Measurements from ENCODE around the gene CLEC2A. TPM values are rescaled to one million over a fixed set of nuclear protein-coding genes. Genes with fewer than 3 reads are reported as not detected.
"Not testable (repeated sequence)": the region's sequence is repeated elsewhere in the genome, so short reads cannot be mapped to it uniquely, and the experiment has no call there.

CLEC2A gene, protein sequence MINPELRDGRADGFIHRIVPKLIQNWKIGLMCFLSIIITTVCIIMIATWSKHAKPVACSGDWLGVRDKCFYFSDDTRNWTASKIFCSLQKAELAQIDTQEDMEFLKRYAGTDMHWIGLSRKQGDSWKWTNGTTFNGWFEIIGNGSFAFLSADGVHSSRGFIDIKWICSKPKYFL
- total RNA-seq: not detected

DNA sequence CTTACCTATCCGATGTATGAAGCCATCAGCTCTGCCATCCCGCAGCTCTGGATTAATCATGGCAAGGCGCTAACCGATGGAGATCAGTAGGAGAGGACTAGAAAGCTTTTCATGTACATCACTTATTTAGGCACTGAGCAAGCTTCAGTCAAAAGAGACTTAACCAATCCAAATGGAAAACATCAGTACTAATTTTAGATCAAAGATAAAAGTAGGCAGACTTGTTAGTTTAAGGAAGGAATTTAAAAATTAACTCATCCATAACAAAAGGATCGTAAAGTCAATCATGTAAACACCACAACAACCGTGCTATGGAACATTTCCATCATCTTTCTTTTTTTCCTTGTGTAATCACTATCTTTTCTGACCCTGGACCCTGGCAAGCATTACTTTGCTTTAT is at the start of gene CLEC2A:
CLEC2A (minus strand) TSS at position 101 of the 400 bp plus-strand sequence; CDS start at position 60, 41 bp downstream.
- DNase-seq: no peak

DNA sequence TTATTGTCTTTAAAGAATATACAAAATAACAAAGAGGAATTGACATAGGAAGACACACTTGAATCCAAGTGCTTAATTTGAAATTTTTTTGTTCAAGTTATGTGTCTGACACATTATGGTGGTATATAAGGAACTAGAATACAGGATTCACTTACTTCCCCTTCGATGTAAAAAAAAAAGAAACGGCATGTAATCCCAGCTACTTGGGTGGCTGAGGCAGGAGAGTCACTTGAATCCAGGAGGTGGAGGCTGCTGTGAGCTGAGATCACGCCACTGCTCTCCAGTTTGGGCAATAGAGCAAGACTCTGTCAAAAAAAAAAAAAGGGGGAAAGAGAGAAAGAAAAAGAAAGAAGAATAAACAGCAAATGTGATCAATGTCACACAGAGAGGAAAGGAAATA is 48.0 kb upstream of the CLEC2A start:
- DNase-seq: no peak

DNA sequence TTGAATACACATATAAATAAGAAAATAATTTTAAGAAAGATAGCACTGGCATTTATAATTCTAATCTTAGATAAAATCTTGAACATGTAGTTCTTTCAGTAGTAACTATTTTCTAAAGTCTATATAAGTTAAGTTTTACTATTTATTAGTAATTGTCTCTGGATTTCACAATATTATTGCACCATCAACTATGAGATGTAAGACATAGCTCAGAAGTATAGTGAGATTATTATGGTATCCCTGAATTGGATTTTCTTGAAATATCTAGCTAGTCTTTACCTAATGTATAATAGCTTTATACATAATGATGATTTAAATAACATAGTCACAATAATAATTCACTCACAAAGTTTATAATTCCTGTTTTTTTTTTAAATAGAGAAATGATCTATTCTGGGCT is 45.7 kb upstream of the CLEC2A start:
- no peak for DNase-seq

DNA sequence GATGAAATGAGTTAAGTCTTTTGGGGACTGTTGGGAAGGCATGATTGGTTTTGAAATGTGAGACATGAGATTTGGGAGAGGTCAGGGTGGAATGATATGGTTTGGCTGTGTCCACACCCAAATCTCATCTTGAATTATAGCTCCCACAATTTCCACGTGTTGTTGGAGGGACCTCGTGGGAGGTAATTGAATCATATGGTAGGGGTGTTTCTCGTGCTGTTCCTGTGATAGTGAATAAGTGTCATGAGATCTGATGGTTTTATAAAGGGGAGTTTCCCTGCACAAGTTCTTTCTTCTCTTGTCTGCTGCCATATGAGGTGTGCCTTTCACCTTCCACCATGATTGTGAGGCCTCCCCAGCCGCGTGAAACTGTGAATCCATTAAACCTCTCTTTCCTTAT is 44.5 kb upstream of the CLEC2A start:
- DNase-seq: not testable (repeated sequence)

DNA sequence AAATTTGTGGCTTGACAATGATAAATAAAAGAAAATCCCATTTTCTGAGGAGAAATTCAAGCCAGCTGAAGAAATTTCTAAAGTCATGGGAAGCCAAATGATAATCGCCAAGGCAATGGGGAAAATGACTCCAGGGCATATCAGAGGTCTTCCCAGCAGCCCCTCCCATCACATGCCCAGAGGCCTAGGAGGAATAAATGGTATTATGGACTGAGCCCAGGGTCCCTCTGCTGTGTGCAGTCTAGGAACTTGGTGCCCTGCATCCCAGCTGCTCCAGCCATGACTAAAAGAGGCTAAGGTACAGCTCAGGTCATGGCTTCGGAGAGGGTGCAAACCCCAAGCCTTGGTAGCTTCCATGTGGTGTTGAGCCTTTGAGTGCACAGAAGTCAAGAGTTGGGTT is 43.4 kb upstream of the CLEC2A start:
- DNase-seq: no peak

DNA sequence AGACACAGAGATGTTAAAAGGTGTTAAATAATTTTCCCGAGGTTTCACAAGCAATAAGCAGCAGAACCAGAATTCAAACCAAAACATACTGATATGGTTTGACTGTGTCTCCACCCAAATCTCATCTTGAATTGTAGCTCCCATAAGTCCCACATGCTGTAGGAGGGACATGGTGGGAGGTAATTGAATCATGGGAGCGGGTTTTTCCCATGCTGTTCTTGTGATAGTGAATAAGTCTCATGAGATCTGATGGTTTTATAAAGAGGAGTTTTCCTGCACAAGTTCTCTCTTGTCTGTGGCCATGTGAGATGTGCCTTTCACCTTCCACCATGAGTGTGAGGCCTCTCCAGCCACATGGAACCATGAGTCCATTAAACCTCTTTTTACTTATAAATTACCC is 42.6 kb upstream of the CLEC2A start:
- not testable (repeated sequence) for DNase-seq

DNA sequence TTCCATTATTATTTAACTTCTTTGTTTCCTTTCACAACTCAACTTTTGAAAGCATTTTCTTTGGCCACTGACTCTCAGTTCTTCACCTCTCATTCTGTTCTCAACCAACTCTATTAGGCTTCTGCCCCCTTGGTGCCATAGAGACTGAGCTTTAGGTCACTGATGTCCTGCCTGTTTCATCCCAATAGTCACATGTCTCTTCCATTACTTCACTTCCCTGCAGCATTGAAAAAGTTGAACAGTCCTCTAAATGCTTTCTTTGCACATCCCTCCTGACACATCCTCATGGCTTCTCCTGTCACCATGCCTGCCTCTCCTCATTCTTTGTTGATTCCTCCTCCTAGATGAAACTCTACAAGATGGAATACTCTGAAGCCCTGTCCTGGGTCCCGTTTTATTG is 41.8 kb upstream of the CLEC2A start:
- no peak for DNase-seq

DNA sequence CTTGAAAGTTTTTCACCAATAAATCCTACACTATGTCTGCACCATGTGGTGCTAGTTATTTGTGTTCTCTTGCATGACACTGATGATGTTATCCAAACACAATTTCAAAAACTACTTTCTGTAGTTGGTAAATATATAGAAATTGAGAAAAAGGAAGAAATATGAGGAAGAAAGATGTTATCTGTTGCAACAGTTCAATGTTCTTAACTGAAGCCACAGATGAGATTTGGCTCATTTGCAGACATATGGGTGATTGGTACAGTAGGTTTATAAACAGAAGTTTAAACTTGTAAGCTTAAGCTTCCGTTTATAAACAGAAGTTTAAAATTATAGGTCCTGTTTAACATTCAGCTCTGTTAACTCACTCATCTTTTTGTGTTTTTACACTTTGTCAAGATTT is 39.0 kb upstream of the CLEC2A start, which contains the start of gene CLEC12A:
CLEC12A (plus strand) TSS at position 229 of the 400 bp plus-strand sequence. CDS start 188 bp downstream, outside the sequence.
- DNase-seq: no peak

DNA sequence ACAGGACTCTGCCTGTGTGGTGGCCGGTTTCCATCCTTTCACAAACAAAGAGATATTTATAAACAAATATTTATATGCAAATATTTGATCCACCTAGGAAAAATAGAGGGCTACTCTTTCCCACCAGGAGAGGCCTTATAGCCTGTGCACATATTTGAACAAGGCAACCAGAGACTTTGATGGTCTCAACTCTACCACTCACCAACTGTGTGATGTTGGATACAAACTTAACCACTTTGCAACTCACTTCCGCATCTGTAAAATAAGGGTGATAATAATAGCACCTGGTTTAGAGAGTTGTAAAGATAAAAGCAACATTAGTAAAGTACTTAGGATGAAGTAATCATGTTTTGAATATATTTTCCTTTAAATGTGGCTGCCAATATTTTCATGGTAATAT is 37.5 kb upstream of the CLEC2A start:
- no peak for DNase-seq

DNA sequence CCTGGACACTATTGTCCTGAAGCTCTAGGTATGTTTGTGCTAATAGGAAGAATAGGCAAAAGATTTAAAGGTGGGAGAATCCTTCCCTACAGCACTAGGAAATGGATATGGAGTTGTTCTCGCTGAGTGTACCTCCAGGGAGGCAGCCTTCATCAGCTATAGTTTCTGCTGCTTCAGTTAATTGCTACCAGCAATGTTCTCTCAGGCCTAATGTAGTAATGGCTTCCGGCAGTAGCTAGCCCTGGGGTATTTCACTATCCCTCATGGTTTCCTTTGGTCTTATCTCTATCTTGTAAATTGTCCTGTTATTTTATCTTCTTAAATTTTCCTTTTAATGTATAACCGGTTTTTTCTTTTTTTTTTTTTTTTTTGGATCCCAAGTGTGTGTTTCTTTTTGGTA is 29.7 kb upstream of the CLEC2A start:
- no peak for DNase-seq

DNA sequence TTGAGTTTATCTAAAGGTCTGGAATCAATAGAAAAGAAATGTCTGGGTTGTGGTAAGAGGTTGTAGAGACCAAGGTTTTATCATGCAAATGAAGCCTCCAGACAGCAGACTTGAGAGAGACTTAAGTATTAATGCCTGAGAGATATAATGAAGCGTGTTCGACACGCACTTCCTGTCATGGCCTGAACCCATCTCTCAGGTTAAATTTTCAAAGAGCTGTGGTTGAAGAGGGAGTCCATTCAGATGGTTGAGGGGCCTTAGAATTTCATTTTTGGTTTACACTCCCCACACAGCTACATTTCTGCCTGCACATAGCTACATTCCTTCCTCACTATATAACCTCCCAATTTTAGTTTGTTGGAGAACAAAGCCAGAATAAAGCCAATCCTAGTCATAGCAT is 28.9 kb upstream of the CLEC2A start:
- no peak for DNase-seq

DNA sequence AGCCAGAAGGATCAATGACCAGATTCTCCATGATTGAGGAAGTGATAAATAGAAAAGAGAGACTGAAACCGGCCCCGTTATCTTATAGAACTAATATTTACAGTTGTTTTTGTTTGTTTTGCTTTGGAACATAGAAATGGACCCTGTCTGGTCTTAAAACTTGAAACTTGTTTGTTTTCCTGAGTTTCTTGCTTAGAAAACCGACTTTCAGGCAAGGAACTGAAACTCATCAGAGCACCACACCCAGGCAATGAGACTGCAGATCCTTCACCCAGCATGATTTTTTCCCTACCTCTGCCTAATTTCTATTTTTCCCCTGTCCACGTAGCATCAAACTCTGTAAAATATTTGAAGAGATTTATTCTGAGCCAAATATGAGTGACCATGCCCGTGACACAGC is 28.4 kb upstream of the CLEC2A start:
- no peak for DNase-seq

DNA sequence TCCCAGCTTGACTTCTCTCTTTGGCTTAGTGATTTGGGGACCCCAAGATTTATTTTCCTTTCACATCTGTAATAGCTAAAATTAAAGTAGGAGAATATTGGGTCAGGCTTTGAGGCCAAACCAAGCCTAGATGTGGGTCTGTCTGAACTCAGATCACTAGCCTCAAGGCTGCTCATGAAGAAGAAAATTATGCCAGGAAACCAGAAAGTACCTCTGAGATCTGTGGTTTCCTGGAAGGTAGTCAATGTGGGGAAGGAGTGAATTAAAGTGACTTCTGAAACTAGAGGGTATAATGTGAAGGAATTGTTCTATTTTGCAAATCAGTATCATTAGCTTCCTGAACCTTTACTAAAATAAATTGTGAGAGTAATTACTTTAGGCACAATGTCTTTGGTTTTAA is 25.7 kb upstream of the CLEC2A start:
- DNase-seq: no peak

DNA sequence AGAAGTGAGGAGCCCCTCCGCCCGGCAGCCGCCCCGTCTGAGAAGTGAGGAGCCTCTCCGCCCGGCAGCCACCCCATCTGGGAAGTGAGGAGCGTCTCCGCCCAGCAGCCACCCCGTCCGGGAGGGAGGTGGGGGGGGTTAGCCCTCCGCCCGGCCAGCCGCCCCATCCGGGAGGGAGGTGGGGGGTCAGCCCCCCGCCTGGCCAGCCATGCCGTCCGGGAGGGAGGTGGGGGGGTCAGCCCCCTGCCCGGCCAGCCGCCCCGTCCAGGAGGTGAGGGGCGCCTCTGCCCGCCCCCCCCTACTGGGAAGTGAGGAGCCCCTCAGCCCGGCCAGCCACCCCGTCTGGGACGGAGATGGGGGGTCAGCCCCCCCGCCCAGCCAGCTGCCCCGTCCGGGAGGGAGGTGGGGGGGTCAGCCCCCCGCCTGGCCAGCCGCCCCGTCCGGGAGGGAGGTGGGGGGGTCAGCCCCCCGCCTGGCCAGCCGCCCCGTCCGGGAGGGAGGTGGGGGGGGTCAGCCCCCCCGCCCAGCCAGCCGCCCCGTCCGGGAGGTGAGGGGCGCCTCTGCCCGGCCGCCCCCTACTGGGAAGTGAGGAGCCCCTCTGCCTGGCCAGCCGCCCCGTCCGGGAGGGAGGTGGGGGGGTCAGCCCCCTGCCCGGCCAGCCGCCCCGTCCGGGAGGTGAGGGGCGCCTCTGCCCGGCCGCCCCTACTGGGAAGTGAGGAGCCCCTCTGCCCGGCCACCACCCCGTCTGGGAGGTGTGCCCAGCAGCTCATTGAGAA is 21.0 kb upstream of the CLEC2A start:
- DNase-seq: not testable (repeated sequence)

DNA sequence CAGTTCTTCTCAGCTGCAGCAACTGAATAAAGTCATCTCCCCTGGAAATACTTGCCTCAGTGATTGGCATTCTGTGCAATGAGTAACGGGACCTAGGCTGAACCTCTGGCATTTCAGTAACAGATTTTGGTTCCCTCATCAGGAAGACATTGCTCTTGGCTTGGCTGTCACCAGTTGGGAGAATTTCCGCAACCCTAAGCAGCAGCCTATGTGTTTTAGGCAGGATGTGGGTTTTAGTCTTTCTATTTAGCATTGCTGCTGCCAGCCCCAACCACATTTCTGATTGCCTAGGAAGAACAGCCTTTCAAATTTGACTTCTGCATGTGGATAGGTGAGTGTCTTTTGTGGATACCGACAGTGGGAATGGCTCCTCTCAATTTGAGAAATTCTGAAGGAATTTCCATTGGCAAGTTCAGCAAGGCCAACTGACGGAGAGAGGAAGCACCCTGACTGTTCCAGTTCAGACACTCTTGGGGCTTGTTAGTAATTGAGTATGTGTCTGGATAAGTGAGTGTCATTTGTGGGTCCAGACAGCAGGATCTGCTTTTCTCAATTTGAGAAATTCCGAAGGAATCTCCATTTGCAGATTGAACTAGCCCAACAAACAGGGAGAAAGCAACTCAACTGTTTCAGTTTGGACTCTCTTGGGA is 19.0 kb upstream of the CLEC2A start:
- no peak for DNase-seq

DNA sequence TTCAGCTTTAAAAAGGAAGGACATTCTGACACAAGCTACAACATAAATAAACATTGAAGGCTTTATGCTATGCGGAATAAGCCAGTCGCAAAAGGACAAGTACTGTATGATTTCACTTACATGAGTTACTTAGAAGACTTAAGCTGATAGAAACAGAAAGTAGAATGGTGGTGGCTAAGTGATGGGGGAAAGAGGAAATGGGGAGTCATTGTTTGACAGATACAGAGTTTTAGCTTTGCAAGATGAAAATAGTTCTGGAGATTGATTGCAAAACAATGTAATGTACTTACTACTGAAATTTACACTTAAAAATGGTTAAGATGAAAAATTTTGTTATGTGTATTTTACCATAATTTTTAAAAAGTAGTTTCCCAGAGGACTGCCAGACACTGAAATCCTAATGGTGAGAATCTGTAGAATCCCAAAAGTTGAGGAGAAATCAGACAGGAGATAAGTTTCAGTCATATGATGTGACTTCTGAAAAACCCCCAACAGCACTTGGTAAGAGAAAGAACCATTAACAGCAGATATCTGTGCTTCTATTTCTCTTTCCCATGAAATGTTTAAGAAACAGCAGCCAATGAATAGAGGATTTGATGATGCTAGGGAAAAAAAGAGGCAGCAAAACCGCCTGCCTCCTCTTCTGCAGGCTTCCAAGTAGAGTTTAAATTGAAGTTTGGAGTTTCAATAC is 16.6 kb upstream of the CLEC2A start:
- no peak for DNase-seq

DNA sequence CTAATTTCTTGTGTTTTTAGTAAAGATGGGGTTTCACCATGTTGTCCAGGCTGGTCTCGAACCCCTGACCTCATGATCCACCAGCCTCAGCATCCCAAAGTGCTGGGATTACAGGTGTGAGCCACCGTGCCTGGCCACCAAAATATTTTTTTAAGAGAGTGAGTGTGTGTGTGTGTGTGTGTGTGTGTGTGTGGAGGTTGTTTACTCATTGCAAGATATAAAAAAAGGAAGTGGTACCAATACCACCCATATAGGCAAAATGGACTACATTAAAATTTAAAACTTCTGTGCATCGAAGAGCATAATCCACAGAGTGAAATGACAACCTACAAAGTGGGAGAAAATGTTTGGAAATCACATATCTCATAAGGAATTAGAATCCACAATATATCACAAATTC is 15.5 kb upstream of the CLEC2A start:
- no peak for DNase-seq

DNA sequence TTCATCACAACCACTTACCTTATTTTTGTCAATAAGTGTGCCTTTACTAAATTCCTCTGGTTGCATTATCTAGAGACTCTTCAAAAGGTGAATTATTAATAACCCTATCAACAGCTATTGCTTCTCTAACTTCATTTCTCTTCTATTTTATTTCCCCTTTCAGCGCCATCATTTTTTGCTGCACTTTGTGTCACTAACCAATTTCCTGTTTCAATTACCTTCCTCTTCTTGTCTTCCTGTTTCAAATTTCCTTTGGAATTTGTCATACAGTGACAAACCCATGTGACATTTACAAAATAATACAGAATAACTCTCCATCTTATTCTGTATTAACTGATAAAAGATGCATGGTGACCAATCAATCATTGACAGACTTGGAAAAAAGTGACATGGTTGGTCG is 12.2 kb upstream of the CLEC2A start:
- no peak for DNase-seq

DNA sequence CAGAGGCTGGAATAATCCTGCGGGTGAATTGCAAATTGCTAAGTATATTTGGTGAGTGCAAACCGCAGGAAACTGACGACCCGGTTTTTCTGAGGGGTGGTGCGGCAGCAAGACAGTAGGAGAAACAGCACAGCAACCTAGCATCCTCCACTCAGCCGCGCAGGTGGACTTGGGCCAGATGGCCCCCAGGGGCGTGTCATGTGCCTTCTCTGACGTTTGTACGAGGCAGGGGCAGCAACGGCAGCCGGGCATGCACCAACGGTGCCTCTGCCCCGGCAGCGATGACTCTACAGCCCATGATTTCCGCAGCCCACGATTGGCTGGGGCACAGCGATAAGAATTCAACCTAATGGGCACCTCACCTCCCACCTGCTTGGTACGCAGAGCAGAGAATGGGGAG is 11.1 kb upstream of the CLEC2A start:
- no peak for DNase-seq

DNA sequence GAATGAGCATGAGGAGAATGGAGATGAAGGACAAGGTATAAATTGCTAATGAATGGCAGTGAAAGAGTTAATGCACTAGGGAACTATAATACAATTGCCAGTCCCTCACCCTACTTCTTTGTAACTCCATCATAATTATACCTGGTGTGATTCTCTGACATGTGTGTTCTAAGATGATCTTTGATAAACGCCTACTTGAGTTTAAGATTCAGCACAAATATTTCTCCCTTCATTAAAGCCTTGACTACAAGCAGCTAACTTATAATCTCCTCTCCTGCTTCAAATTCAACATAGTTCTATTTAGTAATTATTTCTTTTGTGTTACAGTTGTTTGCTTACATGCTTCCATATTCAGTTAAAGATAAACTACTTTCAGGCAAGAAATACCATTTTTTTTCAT is 9.7 kb upstream of the CLEC2A start:
- DNase-seq: no peak

DNA sequence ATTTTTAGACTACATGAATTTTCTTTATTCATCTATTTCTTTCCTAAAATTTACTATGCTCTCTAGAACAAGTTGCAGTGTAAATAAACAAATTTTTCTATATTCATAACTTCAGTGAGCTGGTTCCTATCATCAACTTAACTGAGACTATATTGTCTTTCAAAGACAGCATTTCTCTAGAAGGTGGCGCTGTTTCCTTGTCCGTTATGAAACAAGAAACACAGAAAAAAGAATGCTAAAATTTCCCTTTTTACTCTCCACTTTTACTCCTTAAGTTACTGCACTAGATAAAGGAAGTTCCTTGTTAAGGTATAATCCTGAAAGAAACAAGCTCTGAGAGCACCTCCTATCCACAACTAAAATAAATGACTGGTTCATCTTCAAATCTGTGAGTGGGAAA is 8.2 kb upstream of the CLEC2A start:
- no peak for DNase-seq

DNA sequence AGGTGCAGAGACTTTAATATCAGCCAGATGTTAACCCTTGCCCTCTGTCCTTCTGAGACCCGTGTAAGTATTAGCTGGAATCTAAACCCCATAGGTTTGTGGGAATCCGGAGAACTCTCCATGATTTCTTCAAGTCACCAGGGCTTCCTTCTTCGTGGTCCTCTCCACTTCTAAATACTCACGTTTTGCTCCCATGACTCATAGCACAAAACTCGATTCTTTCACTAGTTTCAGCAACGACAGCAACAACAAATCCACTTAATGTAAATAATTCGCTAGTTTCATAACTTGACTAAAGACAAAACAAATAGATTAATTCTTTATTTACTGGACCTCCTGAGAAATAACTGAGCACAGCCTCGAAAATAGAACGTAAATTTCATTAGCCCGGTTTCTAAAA is 4.4 kb upstream of the CLEC2A start:
- DNase-seq: no peak

DNA sequence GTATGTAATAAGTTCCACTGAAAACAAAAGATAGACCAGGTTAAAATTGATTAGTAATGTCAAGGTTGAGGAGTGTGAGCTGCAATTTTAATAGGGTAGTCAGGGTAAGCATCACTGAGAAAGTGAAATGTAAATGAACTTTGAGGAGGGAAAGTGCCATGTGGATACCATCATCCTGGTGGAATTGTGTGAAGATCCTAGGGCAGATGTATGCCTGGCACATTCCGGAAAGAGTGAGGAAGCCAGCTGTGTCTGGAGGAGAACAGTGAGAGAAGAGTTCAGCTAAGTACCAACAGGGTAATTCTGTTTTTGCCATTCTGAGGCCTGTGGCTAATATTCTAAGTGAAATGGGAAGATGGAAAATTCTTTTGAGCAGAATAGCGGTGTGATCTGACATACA is 2.9 kb upstream of the CLEC2A start:
- DNase-seq: no peak
